Measurements from ENCODE around the gene EFR3B. TPM values are rescaled to one million over a fixed set of nuclear protein-coding genes. Genes with fewer than 3 reads are reported as not detected.

EFR3B gene
- total and polyA plus RNA-seq, 2 experiments from 2014 or later, result 9.0 to 10.0 TPM

- peak in 1 of 2 donors; percentile 39 for DNase-seq (ENCODE audit: low read depth in 1 of 2, low spot score in 1 of 2)
- TF ChIP-seq, protein P1, sequence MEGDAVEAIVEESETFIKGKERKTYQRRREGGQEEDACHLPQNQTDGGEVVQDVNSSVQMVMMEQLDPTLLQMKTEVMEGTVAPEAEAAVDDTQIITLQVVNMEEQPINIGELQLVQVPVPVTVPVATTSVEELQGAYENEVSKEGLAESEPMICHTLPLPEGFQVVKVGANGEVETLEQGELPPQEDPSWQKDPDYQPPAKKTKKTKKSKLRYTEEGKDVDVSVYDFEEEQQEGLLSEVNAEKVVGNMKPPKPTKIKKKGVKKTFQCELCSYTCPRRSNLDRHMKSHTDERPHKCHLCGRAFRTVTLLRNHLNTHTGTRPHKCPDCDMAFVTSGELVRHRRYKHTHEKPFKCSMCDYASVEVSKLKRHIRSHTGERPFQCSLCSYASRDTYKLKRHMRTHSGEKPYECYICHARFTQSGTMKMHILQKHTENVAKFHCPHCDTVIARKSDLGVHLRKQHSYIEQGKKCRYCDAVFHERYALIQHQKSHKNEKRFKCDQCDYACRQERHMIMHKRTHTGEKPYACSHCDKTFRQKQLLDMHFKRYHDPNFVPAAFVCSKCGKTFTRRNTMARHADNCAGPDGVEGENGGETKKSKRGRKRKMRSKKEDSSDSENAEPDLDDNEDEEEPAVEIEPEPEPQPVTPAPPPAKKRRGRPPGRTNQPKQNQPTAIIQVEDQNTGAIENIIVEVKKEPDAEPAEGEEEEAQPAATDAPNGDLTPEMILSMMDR (IDR thresholded peaks at IDR 0.05; ENCODE audit: low read depth, low read length), result no peak
- no peaks in the 10 kb centered on the region for H3K36me3 ChIP-seq
Observed at GRCh38 chr2:25127646-25128045, 85.8 kb downstream of the EFR3B start.

GRCh38 chr2:25129901-25130520 is 88.1 kb downstream of the EFR3B start:
- H3K27ac ChIP-seq, result no peak overlapping the region
- H3K4me3 ChIP-seq, result no peak overlapping the region
- no peaks in the 10 kb centered on the region for H3K9me3 ChIP-seq (ENCODE audit: low read depth)
- no peaks in the 10 kb centered on the region for H3K36me3 ChIP-seq
- peaks cover 3% of the 10 kb centered on the region for H3K4me1 ChIP-seq (ENCODE audit: low read depth)
- no peak for DNase-seq (ENCODE audit: low read depth in 1 of 2, low spot score in 1 of 2)
- H3K27me3 ChIP-seq, result peaks cover 13% of the 10 kb centered on the region
- TF ChIP-seq, protein P1 (IDR thresholded peaks at IDR 0.05; ENCODE audit: low read depth, low read length), result no peak

More at GRCh38 chr2:25127646-25128045, 85.8 kb downstream of the EFR3B start:
- Histone ChIP-seq H3K27ac (no peak overlapping the region), H3K4me3 (no peak overlapping the region), H3K4me1 (ENCODE audit: low read depth) (peaks cover 2% of the 10 kb centered on the region), H3K9me3 (ENCODE audit: low read depth) (no peaks in the 10 kb centered on the region), H3K27me3 (peaks cover 13% of the 10 kb centered on the region)

DNA sequence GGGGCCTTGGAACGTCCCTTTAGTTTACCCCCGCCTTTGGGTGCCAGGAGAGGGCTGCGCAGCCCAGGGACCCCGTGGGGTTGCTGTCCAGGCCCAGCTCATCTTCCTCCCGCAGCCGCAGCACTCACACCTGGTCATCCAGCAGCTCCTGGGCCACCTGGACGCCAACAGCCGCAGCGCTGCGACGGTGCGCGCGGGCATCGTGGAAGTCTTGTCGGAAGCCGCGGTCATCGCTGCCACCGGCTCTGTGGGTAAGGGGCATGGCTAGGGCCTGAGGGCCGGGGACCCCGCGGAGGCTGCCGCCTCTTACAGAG is 89.3 kb downstream of the EFR3B start:
- TF ChIP-seq, protein P1 (IDR thresholded peaks at IDR 0.05; ENCODE audit: low read depth, low read length), result no peak
- H3K9me3 ChIP-seq (ENCODE audit: low read depth), result no peaks in the 10 kb centered on the region
- no peak for DNase-seq (ENCODE audit: low read depth in 1 of 2, low spot score in 1 of 2)
- H3K27me3 ChIP-seq, result peaks cover 13% of the 10 kb centered on the region
- no peak overlapping the region for H3K27ac ChIP-seq
- no peak overlapping the region for H3K4me3 ChIP-seq
- H3K36me3 ChIP-seq, result no peaks in the 10 kb centered on the region
- H3K4me1 ChIP-seq (ENCODE audit: low read depth), result peaks cover 3% of the 10 kb centered on the region

DNA sequence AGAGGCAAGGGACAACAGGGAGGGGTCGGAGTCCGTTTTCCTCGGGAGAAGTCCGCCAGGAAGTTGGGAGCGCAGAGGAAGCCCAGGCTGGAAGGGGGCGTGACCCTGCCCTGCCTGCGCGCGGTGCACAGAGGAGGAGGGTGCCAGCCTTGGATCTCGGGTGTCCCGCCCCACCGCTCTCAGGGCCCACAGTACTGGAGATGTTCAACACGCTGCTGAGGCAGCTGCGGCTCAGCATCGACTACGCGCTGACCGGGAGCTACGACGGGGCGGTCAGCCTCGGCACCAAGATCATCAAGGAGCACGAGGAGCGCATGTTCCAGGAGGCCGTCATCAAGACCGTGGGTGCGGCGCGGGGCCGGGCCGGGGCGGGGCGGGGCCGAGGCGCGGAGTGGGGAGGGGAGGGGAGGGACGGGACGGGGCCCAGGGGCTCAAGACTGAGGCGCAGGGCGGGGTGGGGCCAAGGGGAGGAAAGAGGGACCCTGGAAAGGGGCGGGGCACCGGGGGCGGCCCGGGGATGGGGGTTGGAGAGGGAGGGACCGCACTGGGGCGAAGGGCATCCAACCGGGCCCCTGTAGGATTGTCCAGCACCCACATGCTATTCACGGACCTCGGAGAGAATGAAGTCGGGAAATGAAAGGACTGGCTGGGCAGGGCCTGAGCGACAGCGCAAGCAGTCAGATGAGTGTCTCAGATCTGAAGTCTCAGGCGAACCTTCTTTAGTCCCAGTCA is 89.9 kb downstream of the EFR3B start:
- no peak overlapping the region for H3K4me3 ChIP-seq
- H3K36me3 ChIP-seq, result no peaks in the 10 kb centered on the region
- TF ChIP-seq, protein P1 (IDR thresholded peaks at IDR 0.05; ENCODE audit: low read depth, low read length), result no peak
- H3K27ac ChIP-seq, result no peak overlapping the region
- no peaks in the 10 kb centered on the region for H3K9me3 ChIP-seq (ENCODE audit: low read depth)
- H3K4me1 ChIP-seq (ENCODE audit: low read depth), result peaks cover 3% of the 10 kb centered on the region
- H3K27me3 ChIP-seq, result peaks cover 13% of the 10 kb centered on the region
- DNase-seq (ENCODE audit: low read depth in 1 of 2, low spot score in 1 of 2), result peak in 1 of 2 donors; percentile 34

GRCh38 chr2:25132299-25132635 is 90.4 kb downstream of the EFR3B start:
- DNase-seq (ENCODE audit: low read depth in 1 of 2, low spot score in 1 of 2), result peak; percentile 23 to 65
- H3K27me3 ChIP-seq, result peaks cover 13% of the 10 kb centered on the region
- no peak overlapping the region for H3K4me3 ChIP-seq
- no peak overlapping the region for H3K27ac ChIP-seq
- peaks cover 3% of the 10 kb centered on the region for H3K4me1 ChIP-seq (ENCODE audit: low read depth)
- H3K9me3 ChIP-seq (ENCODE audit: low read depth), result no peaks in the 10 kb centered on the region
- TF ChIP-seq, protein P1 (IDR thresholded peaks at IDR 0.05; ENCODE audit: low read depth, low read length), result no peak
- H3K36me3 ChIP-seq, result no peaks in the 10 kb centered on the region

Measured in cardiac muscle cell (in vitro differentiated cells and primary cell).